NCI-H774 (cell line): ENCODE results near the gene TNRC6C.
A peak's percentile ranks its signal among the peaks of the same experiment; 100 is the strongest.
"Not testable (repeated sequence)": the region's sequence is repeated elsewhere in the genome, so short reads cannot be mapped to it uniquely, and the experiment has no call there.

ENCODE experiments used
- DNase-seq: peaks from one replicate; lab custom pipeline; 2025; lab: John Stamatoyannopoulos, UW

The TNRC6C gene

GRCh38 chr17:78112518-78113471 lies 154.3 kb downstream of the TNRC6C start:
- DNase-seq = peak; percentile 71

- no peak for DNase-seq
Observed at GRCh38 chr17:78113804-78114785, 155.6 kb downstream of the TNRC6C start.

GRCh38 chr17:78114831-78115723 lies 156.6 kb downstream of the TNRC6C start:
- DNase-seq = no peak

- not testable (repeated sequence) for DNase-seq
Observed at GRCh38 chr17:78115803-78116202, 157.3 kb downstream of the TNRC6C start.

- no peak for DNase-seq
Observed at GRCh38 chr17:78116411-78116810, 157.9 kb downstream of the TNRC6C start.

- peak; percentile 77 for DNase-seq
Observed at GRCh38 chr17:78117027-78117981, 158.8 kb downstream of the TNRC6C start.

- no peak for DNase-seq
Observed at GRCh38 chr17:78118801-78119241, 160.3 kb downstream of the TNRC6C start.

- DNase-seq = no peak
Observed at GRCh38 chr17:78120537-78120936, 162.0 kb downstream of the TNRC6C start.

- no peak for DNase-seq
Observed at GRCh38 chr17:78120971-78121800, 162.7 kb downstream of the TNRC6C start.

- no peak for DNase-seq
Observed at GRCh38 chr17:78121801-78122215, 163.3 kb downstream of the TNRC6C start.

GRCh38 chr17:78122216-78122930 lies 163.9 kb downstream of the TNRC6C start:
- DNase-seq = no peak

- no peak for DNase-seq
Observed at GRCh38 chr17:78122931-78123249, 164.4 kb downstream of the TNRC6C start.

GRCh38 chr17:78123258-78123929 lies 164.9 kb downstream of the TNRC6C start:
- DNase-seq = no peak

GRCh38 chr17:78124081-78124835 lies 165.8 kb downstream of the TNRC6C start:
- DNase-seq = no peak

GRCh38 chr17:78124836-78125137 lies 166.3 kb downstream of the TNRC6C start:
- DNase-seq = no peak

GRCh38 chr17:78125138-78125913 lies 166.8 kb downstream of the TNRC6C start:
- DNase-seq = no peak
